PC-3 (cell line): ENCODE measurements around the gene STAG1. TPM values are rescaled to one million over a fixed set of nuclear protein-coding genes. Genes with fewer than 3 reads are reported as not detected.

ENCODE experiments used
- ATAC-seq: fragments of 200-7000 bp; cut with Tn5 transposase; 2 replicates; pipeline ENCODE4 v1.9.1; 2020; ENCODE audit warnings: mild to moderate bottlenecking, moderate library complexity
- BruUV-seq: library from RNA; stranded (reverse); fragments of 400-500 nt; replicated peaks from 2 replicates; lab custom pipeline; 2021; lab: Mats Ljungman, UMichigan
- CTCF ChIA-PET: fragments of 300-600 bp; sonication (Branson Sonifier 250); formaldehyde crosslinking; loops from one replicate; lab custom pipeline; 2022; ENCODE audit warnings: antibody characterized with exemption; lab: Charles Lee
- POLR2A ChIA-PET: fragments of 300-600 bp; sonication (Branson Sonifier 250); formaldehyde crosslinking; loops from one replicate; lab custom pipeline; 2022; ENCODE audit warnings: antibody characterized with exemption; ENCODE audit not compliant: unreplicated experiment; lab: Charles Lee
- DNase-seq: peaks from one replicate; pipeline ENCODE4 v3.0.0-alpha.2; 2015
- H2AFZ ChIP-seq: fragments of 300-600 bp; sonication (generic); 2 replicates; pipeline ENCODE4 v1.6.0; 2016; ENCODE audit warnings: antibody characterized with exemption, low read length
- H3F3A ChIP-seq: fragments of 300-600 bp; sonication (generic); one replicate; pipeline ENCODE4 v1.6.0; 2017; ENCODE audit warnings: antibody characterized with exemption, low read length, control low read depth, mild to moderate bottlenecking; ENCODE audit not compliant: unreplicated experiment
- H3K27ac ChIP-seq: fragments of 300-600 bp; sonication (generic); 2 replicates; pipeline ENCODE4 v1.5.1; 2016; ENCODE audit warnings: mild to moderate bottlenecking, low read length
- H3K27me3 ChIP-seq: fragments of 300-600 bp; sonication (generic); 2 replicates; pipeline ENCODE4 v1.6.1; 2016; ENCODE audit warnings: low read length, mixed read lengths
- H3K36me3 ChIP-seq: fragments of 300-600 bp; sonication (generic); 2 replicates; pipeline ENCODE4 v1.6.1; 2016; ENCODE audit warnings: low read depth, mixed run types, low read length, mixed read lengths
- H3K4me1 ChIP-seq: fragments of 300-600 bp; sonication (generic); 2 replicates; pipeline ENCODE4 v1.5.1; 2016; ENCODE audit warnings: low read length; ENCODE audit not compliant: insufficient read depth
- H3K4me2 ChIP-seq: fragments of 300-600 bp; sonication (generic); 2 replicates; pipeline ENCODE4 v1.6.0; 2016; ENCODE audit warnings: low read length
- H3K4me3 ChIP-seq: fragments of 300-600 bp; sonication (generic); 2 replicates; pipeline ENCODE4 v1.5.1; 2016; ENCODE audit warnings: mild to moderate bottlenecking, low read length, mixed read lengths
- H3K79me2 ChIP-seq: fragments of 300-600 bp; sonication (generic); 2 replicates; pipeline ENCODE4 v1.6.1; 2017; ENCODE audit warnings: low read length, mixed read lengths
- H3K9ac ChIP-seq: fragments of 300-600 bp; sonication (generic); 2 replicates; pipeline ENCODE4 v1.6.0; 2016; ENCODE audit warnings: mild to moderate bottlenecking, low read length
- H3K9me2 ChIP-seq: fragments of 300-600 bp; sonication (generic); replicated peaks from 2 replicates; pipeline ENCODE4 v1.6.1; 2016; ENCODE audit warnings: mixed run types, low read length, mixed read lengths
- H3K9me3 ChIP-seq: fragments of 300-600 bp; sonication (generic); 2 replicates; pipeline ENCODE4 v1.6.1; 2016; ENCODE audit warnings: low read length, mixed read lengths
- H4K20me1 ChIP-seq: fragments of 300-600 bp; sonication (generic); 2 replicates; pipeline ENCODE4 v1.6.1; 2016; ENCODE audit warnings: low read length, mixed read lengths
- EZH2 ChIP-seq: fragments of 300-600 bp; sonication (generic); IDR thresholded peaks from one replicate; pipeline ENCODE4 v1.6.1; 2017; ENCODE audit warnings: antibody characterized with exemption, mild to moderate bottlenecking, low read length; ENCODE audit not compliant: unreplicated experiment
- EZH2phosphoT487 ChIP-seq: fragments of 300-600 bp; sonication (generic); IDR thresholded peaks from 2 replicates; pipeline ENCODE4 v1.6.1; 2018; ENCODE audit warnings: mild to moderate bottlenecking, antibody characterized with exemption, low read length, borderline replicate concordance
- intact Hi-C: fragments of 100-400 bp; cut with micrococcal nuclease; formaldehyde crosslinking; loops from 2 replicates; pipeline ENCODE4 v1.9.0; 2023
- total RNA-seq: library from RNA; depleted of rRNA; stranded (reverse); fragments of >200 nt; gene quantifications from 2 replicates; pipeline ENCODE4 v1.2.3, GENCODE V29; 2014
- TF ChIP-seq, protein P1 (sequence below): fragments of 300-600 bp; sonication (generic); conservative IDR thresholded peaks from 2 replicates; pipeline ENCODE4 v1.5.1; 2017; ENCODE audit warnings: antibody characterized with exemption, low read depth, mild to moderate bottlenecking, low read length

Gene STAG1
- total RNA-seq, 1 experiment from 2014 or later = 14.6 TPM

DNA sequence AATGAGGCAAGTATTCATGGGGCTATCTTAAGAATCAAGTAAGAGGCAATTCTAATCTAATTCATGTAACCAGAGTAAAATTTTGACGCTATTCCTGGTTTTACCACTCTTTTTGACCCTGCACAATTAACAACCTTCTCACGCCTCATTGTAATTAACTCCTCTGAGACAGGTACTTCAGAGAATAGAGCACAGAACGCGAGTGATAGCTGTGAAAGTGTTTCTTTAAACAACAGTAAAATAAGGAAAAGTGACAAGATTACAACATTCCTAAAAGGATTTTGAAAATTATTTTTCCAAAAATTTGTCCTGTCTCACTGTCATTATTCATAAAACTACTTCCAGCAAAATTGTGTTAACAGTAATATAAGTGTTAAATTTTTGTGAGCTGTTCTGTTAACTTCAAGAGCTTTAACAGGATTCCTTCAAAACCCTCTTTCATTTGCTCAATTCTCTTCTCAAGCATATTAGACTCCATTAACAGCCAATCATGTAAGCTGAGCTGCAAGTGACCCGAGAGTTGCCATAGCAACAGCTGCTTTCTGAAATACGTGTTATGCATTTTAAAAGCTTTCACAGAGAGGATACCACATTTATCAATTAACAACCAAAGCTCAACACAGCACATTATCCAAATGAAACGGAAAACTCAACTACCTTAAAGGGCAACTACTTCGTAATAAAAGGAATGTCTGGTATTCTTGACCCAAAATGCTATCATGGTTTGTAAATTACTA, 93.1 kb downstream of the STAG1 start:
- Histone ChIP-seq H3K4me3 (no peak overlapping the region), H3K4me1 (no peaks in the 10 kb centered on the region), H3K4me2 (no peak overlapping the region), H3K9me3 (peaks cover 7% of the 10 kb centered on the region; the same call in 1 of the 2 replicates), H3F3A (no peaks in the 10 kb centered on the region), H2AFZ (no peak overlapping the region), H3K27me3 (no peaks in the 10 kb centered on the region), H3K79me2 (peaks cover 83% of the 10 kb centered on the region), H3K36me3 (peaks cover 5% of the 10 kb centered on the region; the same call in 1 of the 2 replicates), H3K27ac (no peak overlapping the region), H3K9ac (no peak overlapping the region), H4K20me1 (no peaks in the 10 kb centered on the region), H3K9me2 (no peaks in the 10 kb centered on the region)
- intact Hi-C loops = no loop called here
- ChIA-PET CTCF (no interaction called here), POLR2A (no interaction called here)
- TF ChIP-seq, protein P1, sequence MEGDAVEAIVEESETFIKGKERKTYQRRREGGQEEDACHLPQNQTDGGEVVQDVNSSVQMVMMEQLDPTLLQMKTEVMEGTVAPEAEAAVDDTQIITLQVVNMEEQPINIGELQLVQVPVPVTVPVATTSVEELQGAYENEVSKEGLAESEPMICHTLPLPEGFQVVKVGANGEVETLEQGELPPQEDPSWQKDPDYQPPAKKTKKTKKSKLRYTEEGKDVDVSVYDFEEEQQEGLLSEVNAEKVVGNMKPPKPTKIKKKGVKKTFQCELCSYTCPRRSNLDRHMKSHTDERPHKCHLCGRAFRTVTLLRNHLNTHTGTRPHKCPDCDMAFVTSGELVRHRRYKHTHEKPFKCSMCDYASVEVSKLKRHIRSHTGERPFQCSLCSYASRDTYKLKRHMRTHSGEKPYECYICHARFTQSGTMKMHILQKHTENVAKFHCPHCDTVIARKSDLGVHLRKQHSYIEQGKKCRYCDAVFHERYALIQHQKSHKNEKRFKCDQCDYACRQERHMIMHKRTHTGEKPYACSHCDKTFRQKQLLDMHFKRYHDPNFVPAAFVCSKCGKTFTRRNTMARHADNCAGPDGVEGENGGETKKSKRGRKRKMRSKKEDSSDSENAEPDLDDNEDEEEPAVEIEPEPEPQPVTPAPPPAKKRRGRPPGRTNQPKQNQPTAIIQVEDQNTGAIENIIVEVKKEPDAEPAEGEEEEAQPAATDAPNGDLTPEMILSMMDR = no peak
- TF ChIP-seq EZH2 (no peak), EZH2phosphoT487 (no peak)
- ATAC-seq (no peak), DNase-seq (no peak)
- BruUV-seq = no TSS peak

DNA sequence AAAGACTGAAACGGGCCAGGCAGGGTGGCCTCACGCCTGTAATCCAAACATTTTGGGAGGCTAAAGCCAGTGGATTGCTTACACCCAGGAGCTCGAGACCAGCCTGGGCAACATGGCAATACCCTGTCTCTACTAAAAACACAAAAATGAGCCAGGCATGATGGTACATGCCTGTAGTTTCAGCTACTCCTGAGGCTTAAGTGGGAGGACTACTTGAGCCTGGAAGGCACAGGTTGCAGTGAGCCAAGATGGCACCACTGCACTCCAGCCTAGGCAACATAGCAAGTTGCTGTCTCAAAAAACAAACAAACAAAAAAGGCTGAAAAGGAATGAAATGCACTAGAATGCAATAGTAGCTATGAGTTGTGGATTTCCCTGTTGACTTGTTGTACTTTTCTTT, 94.7 kb downstream of the STAG1 start:
- ATAC-seq (no peak), DNase-seq (no peak)
- H3K9me2 ChIP-seq = no peaks in the 10 kb centered on the region
- no peaks in the 10 kb centered on the region for H3K27me3 ChIP-seq
- POLR2A ChIA-PET = no interaction called here
- H3K4me1 ChIP-seq = no peaks in the 10 kb centered on the region
- BruUV-seq = no TSS peak
- no peaks in the 10 kb centered on the region for H3F3A ChIP-seq
- no peak overlapping the region for H3K4me2 ChIP-seq
- no peak overlapping the region for H3K27ac ChIP-seq
- intact Hi-C loops = no loop called here
- H3K36me3 ChIP-seq = peaks cover 5% of the 10 kb centered on the region; the same call in 1 of the 2 replicates
- CTCF ChIA-PET = no interaction called here
- H3K9me3 ChIP-seq = peaks cover 12% of the 10 kb centered on the region; the same call in 1 of the 2 replicates
- no peak for TF ChIP-seq EZH2phosphoT487
- TF ChIP-seq EZH2 = no peak
- TF ChIP-seq, protein P1 = no peak
- H3K79me2 ChIP-seq = peaks cover 86% of the 10 kb centered on the region
- no peak overlapping the region for H2AFZ ChIP-seq
- H3K4me3 ChIP-seq = no peak overlapping the region
- H3K9ac ChIP-seq = no peak overlapping the region
- no peaks in the 10 kb centered on the region for H4K20me1 ChIP-seq

DNA sequence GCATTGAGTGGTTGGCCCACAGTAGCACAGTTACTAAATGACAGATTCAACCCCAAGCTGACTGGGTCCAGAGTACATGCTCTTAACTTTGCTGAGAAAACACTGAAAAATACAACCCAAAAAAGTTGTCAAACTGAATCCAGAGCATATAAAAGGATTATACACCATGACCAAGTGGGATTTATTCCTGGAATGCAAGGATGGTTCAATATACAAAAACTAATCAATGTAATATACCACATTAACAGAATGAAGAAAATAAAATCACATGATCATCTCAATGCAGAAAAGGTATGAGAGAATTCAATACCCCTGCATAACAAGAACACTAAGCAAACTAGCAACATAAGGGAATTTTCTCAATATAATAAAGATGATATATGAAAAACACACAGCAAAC, 98.5 kb downstream of the STAG1 start:
- no peak for ATAC-seq
- Histone ChIP-seq H3K9me3 (peaks cover 12% of the 10 kb centered on the region; the same call in 1 of the 2 replicates), H3F3A (no peaks in the 10 kb centered on the region), H3K36me3 (peaks cover 5% of the 10 kb centered on the region; the same call in 1 of the 2 replicates), H3K27me3 (no peaks in the 10 kb centered on the region), H3K9me2 (no peaks in the 10 kb centered on the region), H3K4me3 (no peak overlapping the region), H3K27ac (no peak overlapping the region), H3K4me2 (no peak overlapping the region), H2AFZ (no peak overlapping the region), H3K4me1 (no peaks in the 10 kb centered on the region), H4K20me1 (no peaks in the 10 kb centered on the region), H3K79me2 (peaks cover 76% of the 10 kb centered on the region), H3K9ac (no peak overlapping the region)
- BruUV-seq = no TSS peak
- DNase-seq = no peak
- TF ChIP-seq EZH2phosphoT487 (no peak), EZH2 (no peak)
- TF ChIP-seq, protein P1 = no peak
- intact Hi-C loops = no loop called here
- POLR2A ChIA-PET = no interaction called here
- CTCF ChIA-PET = no interaction called here
